Measurements from ENCODE around the gene NCAPG2. TPM values are rescaled to one million over a fixed set of nuclear protein-coding genes. Genes with fewer than 3 reads are reported as not detected.
"Not testable (repeated sequence)": the region's sequence is repeated elsewhere in the genome, so short reads cannot be mapped to it uniquely, and the experiment has no call there.

The NCAPG2 gene
- total and polyA plus RNA-seq, 2 experiments from 2014 or later: 38.7 to 91.2 TPM

DNA sequence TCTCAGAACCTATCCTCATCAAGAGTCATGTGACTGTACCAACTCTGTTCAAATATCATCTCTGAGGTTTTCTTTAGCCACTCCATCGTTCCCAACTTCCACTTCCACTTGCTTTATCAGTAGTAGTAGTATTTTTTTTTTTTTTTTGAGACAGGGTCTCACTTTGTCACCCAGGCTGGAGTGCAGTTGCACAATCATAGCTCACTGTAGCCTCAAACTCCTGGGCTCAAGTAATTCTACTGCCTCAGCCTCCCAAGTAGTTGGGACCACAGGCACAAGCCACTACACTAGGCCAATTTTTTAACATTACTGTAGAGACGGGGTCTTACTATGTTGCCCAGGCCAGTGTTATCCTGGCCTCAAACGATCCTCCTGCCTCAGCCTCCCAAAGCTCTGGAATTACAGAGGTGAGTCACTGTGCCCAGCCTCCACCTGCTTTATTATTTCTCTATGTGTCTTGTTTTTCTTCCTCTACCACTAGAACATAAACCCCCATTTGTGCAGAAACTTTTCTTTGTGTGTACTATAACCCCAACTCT lies 5.9 kb downstream of the NCAPG2 start (continued):
- TF ChIP-seq, protein P1, sequence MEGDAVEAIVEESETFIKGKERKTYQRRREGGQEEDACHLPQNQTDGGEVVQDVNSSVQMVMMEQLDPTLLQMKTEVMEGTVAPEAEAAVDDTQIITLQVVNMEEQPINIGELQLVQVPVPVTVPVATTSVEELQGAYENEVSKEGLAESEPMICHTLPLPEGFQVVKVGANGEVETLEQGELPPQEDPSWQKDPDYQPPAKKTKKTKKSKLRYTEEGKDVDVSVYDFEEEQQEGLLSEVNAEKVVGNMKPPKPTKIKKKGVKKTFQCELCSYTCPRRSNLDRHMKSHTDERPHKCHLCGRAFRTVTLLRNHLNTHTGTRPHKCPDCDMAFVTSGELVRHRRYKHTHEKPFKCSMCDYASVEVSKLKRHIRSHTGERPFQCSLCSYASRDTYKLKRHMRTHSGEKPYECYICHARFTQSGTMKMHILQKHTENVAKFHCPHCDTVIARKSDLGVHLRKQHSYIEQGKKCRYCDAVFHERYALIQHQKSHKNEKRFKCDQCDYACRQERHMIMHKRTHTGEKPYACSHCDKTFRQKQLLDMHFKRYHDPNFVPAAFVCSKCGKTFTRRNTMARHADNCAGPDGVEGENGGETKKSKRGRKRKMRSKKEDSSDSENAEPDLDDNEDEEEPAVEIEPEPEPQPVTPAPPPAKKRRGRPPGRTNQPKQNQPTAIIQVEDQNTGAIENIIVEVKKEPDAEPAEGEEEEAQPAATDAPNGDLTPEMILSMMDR (conservative IDR thresholded peaks at IDR 0.05; ENCODE audit: low read depth in 2 of 2): no peak
- no peak for TF ChIP-seq ZNF331 (CRISPR knock-in tag; IDR thresholded peaks at IDR 0.05; ENCODE audit: low read depth)
- TF ChIP-seq EZH2 (IDR thresholded peaks at IDR 0.05; ENCODE audit: low read depth, unreplicated experiment): no peak
- no peak for TF ChIP-seq JUNB (IDR thresholded peaks at IDR 0.05; ENCODE audit: unreplicated experiment)

DNA sequence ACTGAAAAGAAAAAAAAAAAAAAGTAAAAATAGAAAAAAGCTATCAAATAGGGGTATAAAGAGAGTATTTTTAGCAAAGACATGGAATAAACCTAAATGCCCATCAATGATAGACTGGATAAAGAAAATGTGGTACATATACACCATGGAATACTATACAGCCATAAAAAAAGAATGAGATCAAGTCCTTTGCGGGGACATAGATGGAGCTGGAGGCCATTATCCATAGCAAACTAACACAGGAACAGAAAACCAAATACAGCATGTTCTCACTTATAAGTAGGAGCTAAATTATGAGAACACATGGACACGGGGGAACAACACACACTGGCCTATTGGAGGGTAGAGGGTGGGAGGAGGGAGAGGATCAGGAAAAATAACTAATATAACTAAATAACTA lies 7.0 kb downstream of the NCAPG2 start:
- Histone ChIP-seq H3K79me2 (replicated peaks; ENCODE audit: insufficient read depth) (peaks cover 96% of the 10 kb centered on the region), H3K4me1 (ENCODE audit: insufficient read depth) (peaks cover 22% of the 10 kb centered on the region), H3K36me3 (ENCODE audit: insufficient read depth) (peaks cover 60% of the 10 kb centered on the region), H4K20me1 (replicated peaks; ENCODE audit: insufficient read depth) (peaks cover 61% of the 10 kb centered on the region)
- H3K27me3 ChIP-seq (ENCODE audit: insufficient read depth); H3K9me2 ChIP-seq (ENCODE audit: insufficient read depth); H3K27ac ChIP-seq (ENCODE audit: low read depth); H3F3A ChIP-seq (replicated peaks; ENCODE audit: low read depth); ATAC-seq; H3K4me2 ChIP-seq; H3K4me3 ChIP-seq; DNase-seq (ENCODE audit: low spot score); H3K4me3 Mint-ChIP-seq; H3K9me3 Mint-ChIP-seq; H3K27me3 Mint-ChIP-seq (ENCODE audit: insufficient read depth, low read depth, poor library complexity); H2AFZ ChIP-seq; H3K27ac Mint-ChIP-seq: not testable (repeated sequence)
- H3K36me3 Mint-ChIP-seq (ENCODE audit: low read depth): peaks cover 80% of the 10 kb centered on the region
- peaks cover 22% of the 10 kb centered on the region for H3K4me1 Mint-ChIP-seq

DNA sequence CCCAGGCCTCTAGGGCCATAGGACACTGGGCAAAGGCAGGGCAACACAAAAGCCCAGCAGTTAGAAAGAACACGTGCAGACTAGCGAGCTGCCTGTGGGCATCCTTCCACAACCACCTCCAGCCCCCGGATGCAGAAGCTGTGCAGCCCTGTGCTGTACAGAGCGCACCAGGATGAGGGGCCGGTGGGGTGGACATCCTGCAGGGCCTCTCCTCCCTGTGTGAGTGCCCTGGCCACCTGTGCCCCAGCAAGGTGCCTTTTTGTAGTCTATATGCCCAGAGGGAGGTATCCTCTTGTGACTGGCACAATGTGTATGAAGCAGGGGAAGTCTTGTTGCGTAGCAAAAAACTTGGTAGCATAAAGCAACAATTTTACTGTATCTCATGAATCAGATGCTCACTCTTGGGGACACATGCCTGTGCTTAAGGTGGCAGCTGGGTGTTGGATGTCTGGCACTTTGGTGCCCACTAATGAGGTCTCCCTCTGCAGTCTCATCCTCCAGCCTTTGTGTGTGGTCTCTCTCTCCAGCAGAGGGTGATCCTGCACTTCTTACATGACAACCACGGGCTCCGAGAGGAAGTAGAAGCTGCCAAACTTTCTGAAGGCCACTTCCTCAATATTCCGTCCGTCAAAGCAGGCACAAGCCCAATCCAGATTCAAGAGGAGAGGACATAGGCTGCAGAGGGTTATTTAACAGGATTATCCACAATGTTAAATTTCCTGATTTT lies 8.7 kb downstream of the NCAPG2 start:
- no peak overlapping the region for H2AFZ ChIP-seq
- peak; percentile 89 for ATAC-seq
- H3K36me3 ChIP-seq (ENCODE audit: insufficient read depth): peaks cover 72% of the 10 kb centered on the region
- Mint-ChIP-seq H3K27me3 (ENCODE audit: insufficient read depth, low read depth, poor library complexity) (peaks cover 2% of the 10 kb centered on the region), H3K27ac (no peak overlapping the region), H3K4me1 (peaks cover 5% of the 10 kb centered on the region; the same call in 2 of the 3 replicates), H3K36me3 (ENCODE audit: low read depth) (peaks cover 79% of the 10 kb centered on the region), H3K9me3 (no peaks in the 10 kb centered on the region), H3K4me3 (no peak overlapping the region)
- 0 out of 2 replicates have a peak, but pooled peaks cover 8% of the 10 kb centered on the region for H3F3A ChIP-seq (replicated peaks; ENCODE audit: low read depth)
- no peak overlapping the region for H3K27ac ChIP-seq (ENCODE audit: low read depth)
- peaks cover 84% of the 10 kb centered on the region for H3K79me2 ChIP-seq (replicated peaks; ENCODE audit: insufficient read depth)
- DNase-seq (ENCODE audit: low spot score): peak; percentile 64
- no peak for TF ChIP-seq JUNB (IDR thresholded peaks at IDR 0.05; ENCODE audit: unreplicated experiment)
- TF ChIP-seq POLR2AphosphoS5 (IDR thresholded peaks at IDR 0.05; ENCODE audit: low read depth): no peak
- TF ChIP-seq, protein P2, sequence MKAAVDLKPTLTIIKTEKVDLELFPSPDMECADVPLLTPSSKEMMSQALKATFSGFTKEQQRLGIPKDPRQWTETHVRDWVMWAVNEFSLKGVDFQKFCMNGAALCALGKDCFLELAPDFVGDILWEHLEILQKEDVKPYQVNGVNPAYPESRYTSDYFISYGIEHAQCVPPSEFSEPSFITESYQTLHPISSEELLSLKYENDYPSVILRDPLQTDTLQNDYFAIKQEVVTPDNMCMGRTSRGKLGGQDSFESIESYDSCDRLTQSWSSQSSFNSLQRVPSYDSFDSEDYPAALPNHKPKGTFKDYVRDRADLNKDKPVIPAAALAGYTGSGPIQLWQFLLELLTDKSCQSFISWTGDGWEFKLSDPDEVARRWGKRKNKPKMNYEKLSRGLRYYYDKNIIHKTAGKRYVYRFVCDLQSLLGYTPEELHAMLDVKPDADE (IDR thresholded peaks at IDR 0.05): no peak
- TF ChIP-seq, protein P1 (conservative IDR thresholded peaks at IDR 0.05; ENCODE audit: low read depth in 2 of 2): peak; percentile 46 to 67
- no peak for TF ChIP-seq ZNF114 (CRISPR knock-in tag; IDR thresholded peaks at IDR 0.05)
- no peaks in the 10 kb centered on the region for H3K27me3 ChIP-seq (ENCODE audit: insufficient read depth)
- no peaks in the 10 kb centered on the region for H3K9me2 ChIP-seq (ENCODE audit: insufficient read depth)
- H3K4me3 ChIP-seq: no peak overlapping the region
- peaks cover 67% of the 10 kb centered on the region for H4K20me1 ChIP-seq (replicated peaks; ENCODE audit: insufficient read depth)
- no peak overlapping the region for H3K4me2 ChIP-seq
- peaks cover 7% of the 10 kb centered on the region for H3K4me1 ChIP-seq (ENCODE audit: insufficient read depth)

All from GM23338 (cell line).